ENCODE results near the gene TBCK.

The TBCK gene

DNA sequence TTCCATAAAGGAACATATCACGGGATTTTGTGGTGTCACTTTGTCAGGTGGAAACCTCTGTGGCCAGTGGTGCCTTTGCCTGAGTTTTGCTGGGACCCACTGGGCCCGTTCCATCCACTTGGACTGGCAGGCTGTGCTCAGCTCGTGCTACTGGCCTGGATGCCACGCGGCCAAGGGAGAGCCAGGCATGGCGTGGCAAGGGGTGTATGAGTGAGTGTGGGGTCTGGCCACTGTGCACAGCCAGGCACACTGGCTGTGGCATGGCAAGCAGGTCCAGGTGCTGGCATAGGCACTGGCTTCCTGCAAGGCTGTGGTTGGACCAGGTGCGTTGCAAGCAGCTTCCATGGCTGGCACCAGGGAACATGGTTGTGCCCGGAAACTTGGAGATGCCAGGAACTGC lies 60.8 kb downstream of the TBCK start:
- Histone ChIP-seq H3K9me3 (ENCODE audit: control insufficient read depth, low read length) (no peaks in the 10 kb centered on the region), H3K36me3 (ENCODE audit: control insufficient read depth, insufficient read depth, low read length) (no peaks in the 10 kb centered on the region), H2AFZ (no peak overlapping the region), H3K27me3 (ENCODE audit: control insufficient read depth, insufficient read depth, low read length) (no peaks in the 10 kb centered on the region), H3K79me2 (no peaks in the 10 kb centered on the region), H3K4me1 (no peaks in the 10 kb centered on the region), H3K27ac (no peak overlapping the region), H3K9ac (no peak overlapping the region), H3K4me3 (ENCODE audit: low read depth, low read length) (no peak overlapping the region), H3K4me2 (ENCODE audit: low read length) (no peak overlapping the region)
- TF ChIP-seq, protein P1, sequence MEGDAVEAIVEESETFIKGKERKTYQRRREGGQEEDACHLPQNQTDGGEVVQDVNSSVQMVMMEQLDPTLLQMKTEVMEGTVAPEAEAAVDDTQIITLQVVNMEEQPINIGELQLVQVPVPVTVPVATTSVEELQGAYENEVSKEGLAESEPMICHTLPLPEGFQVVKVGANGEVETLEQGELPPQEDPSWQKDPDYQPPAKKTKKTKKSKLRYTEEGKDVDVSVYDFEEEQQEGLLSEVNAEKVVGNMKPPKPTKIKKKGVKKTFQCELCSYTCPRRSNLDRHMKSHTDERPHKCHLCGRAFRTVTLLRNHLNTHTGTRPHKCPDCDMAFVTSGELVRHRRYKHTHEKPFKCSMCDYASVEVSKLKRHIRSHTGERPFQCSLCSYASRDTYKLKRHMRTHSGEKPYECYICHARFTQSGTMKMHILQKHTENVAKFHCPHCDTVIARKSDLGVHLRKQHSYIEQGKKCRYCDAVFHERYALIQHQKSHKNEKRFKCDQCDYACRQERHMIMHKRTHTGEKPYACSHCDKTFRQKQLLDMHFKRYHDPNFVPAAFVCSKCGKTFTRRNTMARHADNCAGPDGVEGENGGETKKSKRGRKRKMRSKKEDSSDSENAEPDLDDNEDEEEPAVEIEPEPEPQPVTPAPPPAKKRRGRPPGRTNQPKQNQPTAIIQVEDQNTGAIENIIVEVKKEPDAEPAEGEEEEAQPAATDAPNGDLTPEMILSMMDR (IDR thresholded peaks at IDR 0.05), result no peak

DNA sequence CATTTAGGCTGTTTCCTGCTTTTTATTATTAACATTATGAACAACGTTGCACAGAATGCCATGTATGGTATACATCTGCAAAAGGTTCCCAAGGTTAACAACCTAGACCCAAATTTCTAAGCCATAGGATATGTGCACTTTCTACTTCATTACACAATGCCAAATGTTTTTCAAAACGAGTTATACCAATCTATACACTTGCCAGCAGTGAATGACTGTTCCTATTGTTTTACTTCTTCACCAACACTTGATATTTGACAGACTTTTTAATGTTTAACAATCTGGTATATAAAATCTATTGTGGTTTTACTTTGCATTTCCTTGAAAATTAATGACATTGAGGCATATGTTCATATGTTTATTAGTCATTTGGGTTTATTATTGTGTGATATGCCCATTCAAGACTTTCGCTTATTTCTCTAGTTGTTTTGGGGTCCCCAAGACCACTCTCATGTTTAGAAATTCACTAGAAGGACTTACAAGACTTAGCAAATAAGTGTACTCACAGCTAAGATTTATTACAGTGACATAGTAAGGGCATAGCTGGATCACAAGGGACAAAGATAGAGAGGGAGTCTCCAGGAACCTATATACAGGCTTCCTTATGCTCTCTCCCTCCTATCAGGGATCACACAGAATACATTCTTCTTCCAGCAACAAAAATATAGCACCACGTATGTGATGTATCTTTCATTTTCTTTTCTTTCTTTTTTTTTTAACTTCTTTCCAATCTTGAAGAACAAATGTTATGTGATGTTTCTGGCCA lies 62.5 kb downstream of the TBCK start:
- H3K27ac ChIP-seq, result no peak overlapping the region
- H3K4me1 ChIP-seq, result no peaks in the 10 kb centered on the region
- H3K9ac ChIP-seq, result no peak overlapping the region
- TF ChIP-seq, protein P1 (IDR thresholded peaks at IDR 0.05), result no peak
- H3K36me3 ChIP-seq (ENCODE audit: control insufficient read depth, insufficient read depth, low read length), result no peaks in the 10 kb centered on the region
- H3K4me3 ChIP-seq (ENCODE audit: low read depth, low read length), result no peak overlapping the region
- no peak overlapping the region for H3K4me2 ChIP-seq (ENCODE audit: low read length)
- H2AFZ ChIP-seq, result no peak overlapping the region
- no peaks in the 10 kb centered on the region for H3K79me2 ChIP-seq
- no peaks in the 10 kb centered on the region for H3K27me3 ChIP-seq (ENCODE audit: control insufficient read depth, insufficient read depth, low read length)
- no peaks in the 10 kb centered on the region for H3K9me3 ChIP-seq (ENCODE audit: control insufficient read depth, low read length)

DNA sequence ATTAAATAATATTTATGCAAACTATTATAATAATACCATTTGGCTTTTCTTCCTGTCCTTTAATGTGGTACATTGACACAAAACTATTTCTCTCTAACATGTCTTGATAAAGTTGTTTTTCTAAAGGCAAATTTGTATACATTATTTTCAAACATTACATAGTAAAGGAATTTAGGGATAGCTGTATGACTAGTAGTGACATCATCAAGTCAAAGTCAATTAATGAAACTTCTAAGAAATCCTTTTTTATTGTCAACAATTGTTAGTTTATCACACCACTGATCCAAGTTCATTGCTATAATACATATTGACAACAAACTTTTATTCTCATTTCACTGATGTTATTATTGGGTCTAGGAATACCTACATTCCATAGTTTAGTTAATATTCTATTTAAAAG lies 68.4 kb downstream of the TBCK start:
- no peak overlapping the region for H2AFZ ChIP-seq
- H3K4me3 ChIP-seq (ENCODE audit: low read depth, low read length), result no peak overlapping the region
- H3K36me3 ChIP-seq (ENCODE audit: control insufficient read depth, insufficient read depth, low read length), result no peaks in the 10 kb centered on the region
- no peak overlapping the region for H3K9ac ChIP-seq
- H3K4me2 ChIP-seq (ENCODE audit: low read length), result no peak overlapping the region
- H3K27ac ChIP-seq, result no peak overlapping the region
- TF ChIP-seq, protein P1 (IDR thresholded peaks at IDR 0.05), result no peak
- no peaks in the 10 kb centered on the region for H3K27me3 ChIP-seq (ENCODE audit: control insufficient read depth, insufficient read depth, low read length)
- H3K9me3 ChIP-seq (ENCODE audit: control insufficient read depth, low read length), result no peaks in the 10 kb centered on the region
- no peaks in the 10 kb centered on the region for H3K4me1 ChIP-seq
- no peaks in the 10 kb centered on the region for H3K79me2 ChIP-seq

DNA sequence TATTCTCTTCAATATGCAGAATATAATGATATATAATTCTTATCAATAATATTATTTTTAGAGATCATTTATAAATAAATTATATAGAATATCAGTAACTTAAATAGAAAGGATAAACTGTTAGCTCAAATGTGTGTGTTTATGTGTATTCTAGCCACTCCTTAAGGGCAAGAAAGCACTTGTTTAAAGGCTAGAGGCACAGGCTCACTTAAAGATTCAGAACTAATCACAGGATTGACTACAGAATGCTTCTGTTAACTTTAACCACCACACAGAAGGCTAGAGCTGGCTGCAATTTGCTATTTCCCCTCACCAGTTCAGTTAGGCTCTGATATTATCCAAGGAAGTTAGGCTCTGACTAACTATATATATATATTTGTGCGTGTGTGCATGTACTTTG lies 69.6 kb downstream of the TBCK start:
- H3K4me1 ChIP-seq, result no peaks in the 10 kb centered on the region
- no peak overlapping the region for H3K4me3 ChIP-seq (ENCODE audit: low read depth, low read length)
- H3K27ac ChIP-seq, result no peak overlapping the region
- H2AFZ ChIP-seq, result no peak overlapping the region
- no peak overlapping the region for H3K4me2 ChIP-seq (ENCODE audit: low read length)
- H3K9me3 ChIP-seq (ENCODE audit: control insufficient read depth, low read length), result no peaks in the 10 kb centered on the region
- no peak overlapping the region for H3K9ac ChIP-seq
- no peaks in the 10 kb centered on the region for H3K79me2 ChIP-seq
- H3K27me3 ChIP-seq (ENCODE audit: control insufficient read depth, insufficient read depth, low read length), result no peaks in the 10 kb centered on the region
- TF ChIP-seq, protein P1 (IDR thresholded peaks at IDR 0.05), result no peak
- no peaks in the 10 kb centered on the region for H3K36me3 ChIP-seq (ENCODE audit: control insufficient read depth, insufficient read depth, low read length)

DNA sequence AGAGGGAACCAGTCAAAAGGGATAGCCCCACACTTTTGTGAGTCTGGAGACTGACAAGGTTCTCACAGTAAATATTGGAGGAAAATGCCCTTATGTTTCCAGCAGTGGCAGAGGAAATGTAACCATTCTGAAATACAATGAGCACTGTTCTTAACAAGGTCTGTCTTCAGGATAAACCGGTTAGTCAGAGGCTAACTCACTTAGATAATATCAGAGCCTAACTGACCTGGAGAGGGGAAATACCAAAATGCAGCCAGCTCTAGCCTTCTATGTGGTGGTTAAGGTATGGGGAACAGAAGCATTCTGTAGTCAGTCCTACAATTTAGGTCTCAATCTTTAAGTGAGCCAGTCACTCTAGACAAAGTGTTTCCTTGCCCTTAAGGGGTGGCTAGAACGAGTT lies 70.8 kb downstream of the TBCK start:
- Histone ChIP-seq H3K27me3 (ENCODE audit: control insufficient read depth, insufficient read depth, low read length) (no peaks in the 10 kb centered on the region), H3K36me3 (ENCODE audit: control insufficient read depth, insufficient read depth, low read length) (no peaks in the 10 kb centered on the region), H2AFZ (no peak overlapping the region), H3K4me2 (ENCODE audit: low read length) (no peak overlapping the region), H3K4me3 (ENCODE audit: low read depth, low read length) (no peak overlapping the region), H3K27ac (no peak overlapping the region), H3K9ac (no peak overlapping the region), H3K79me2 (no peaks in the 10 kb centered on the region), H3K4me1 (no peaks in the 10 kb centered on the region), H3K9me3 (ENCODE audit: control insufficient read depth, low read length) (no peaks in the 10 kb centered on the region)
- TF ChIP-seq, protein P1 (IDR thresholded peaks at IDR 0.05), result no peak
